ENCODE results near the gene ALK. TPM values are rescaled to one million over a fixed set of nuclear protein-coding genes. Genes with fewer than 3 reads are reported as not detected.

ALK gene
- total RNA-seq (2014; rRNA removed; shearing (Covaris generic)), result 0.32 and 0.34 TPM in 2 replicates

GRCh38 chr2:29921560-29921915 is at the start of gene ALK:
ALK (minus strand) TSS chr2:29921586; CDS start chr2:29920659, 927 bp downstream.

Small RNAs within 50 kb of the gene (small RNA-seq; reads per million reads assigned to genes)
- not detected for gene RN7SL516P

Other genes with a start within 250 kb of the ALK start
- 26.4 and 35.0 TPM in 2 replicates for gene YPEL5, start 225.4 kb upstream of the ALK start, total RNA-seq (2014; rRNA removed; shearing (Covaris generic))